IPS-18c (cell line): ENCODE results near the gene RIN1.
A peak's percentile ranks its signal among the peaks of the same experiment; 100 is the strongest.

ENCODE experiments used
- H3K4me3 ChIP-seq: 2 replicates; pipeline ENCODE4 v1.7.0; 2013; ENCODE audit warnings: low read depth, mild to moderate bottlenecking, low read length, moderate library complexity; ENCODE audit not compliant: insufficient read depth
- H3K9me3 ChIP-seq: one replicate; pipeline ENCODE4 v1.6.1; 2013; ENCODE audit warnings: mild to moderate bottlenecking, low read length, moderate library complexity; ENCODE audit not compliant: control insufficient read depth, insufficient read depth

RIN1 gene

GRCh38 chr11:66339162-66339675 is 3.0 kb upstream of the RIN1 start:
- Histone ChIP-seq H3K4me3 (no peak overlapping the region), H3K9me3 (peaks cover 2% of the 10 kb centered on the region)

GRCh38 chr11:66338276-66339161 is 2.3 kb upstream of the RIN1 start:
- Histone ChIP-seq H3K9me3 (peaks cover 2% of the 10 kb centered on the region), H3K4me3 (no peak overlapping the region)

GRCh38 chr11:66337103-66337899 is 1.1 kb upstream of the RIN1 start:
- Histone ChIP-seq H3K4me3 (no peak overlapping the region), H3K9me3 (peaks cover 5% of the 10 kb centered on the region)

GRCh38 chr11:66335531-66336233 is 552 bp downstream of the RIN1 start:
- H3K9me3 ChIP-seq = peaks cover 5% of the 10 kb centered on the region
- H3K4me3 ChIP-seq = peak overlapping the region; percentile 44

- no peak overlapping the region for H3K4me3 ChIP-seq
- H3K9me3 ChIP-seq = peaks cover 5% of the 10 kb centered on the region
Observed at GRCh38 chr11:66334605-66335442, 1.4 kb downstream of the RIN1 start.

GRCh38 chr11:66333896-66334604 is 2.2 kb downstream of the RIN1 start:
- no peak overlapping the region for H3K4me3 ChIP-seq
- H3K9me3 ChIP-seq = peaks cover 5% of the 10 kb centered on the region

GRCh38 chr11:66333220-66333877 is 2.9 kb downstream of the RIN1 start:
- no peak overlapping the region for H3K4me3 ChIP-seq
- peaks cover 5% of the 10 kb centered on the region for H3K9me3 ChIP-seq

- Histone ChIP-seq H3K9me3 (peaks cover 5% of the 10 kb centered on the region), H3K4me3 (no peak overlapping the region)
Observed at GRCh38 chr11:66332371-66333219, 3.6 kb downstream of the RIN1 start.

GRCh38 chr11:66331542-66332370 is 4.5 kb downstream of the RIN1 start:
- peaks cover 5% of the 10 kb centered on the region for H3K9me3 ChIP-seq
- H3K4me3 ChIP-seq = no peak overlapping the region

GRCh38 chr11:66330931-66331330 is 5.3 kb downstream of the RIN1 start:
- no peak overlapping the region for H3K4me3 ChIP-seq
- peaks cover 5% of the 10 kb centered on the region for H3K9me3 ChIP-seq

- Histone ChIP-seq H3K9me3 (peaks cover 3% of the 10 kb centered on the region), H3K4me3 (no peak overlapping the region)
Observed at GRCh38 chr11:66329165-66329673, 7.0 kb downstream of the RIN1 start.

- H3K9me3 ChIP-seq = peaks cover 3% of the 10 kb centered on the region
- no peak overlapping the region for H3K4me3 ChIP-seq
Observed at GRCh38 chr11:66328302-66329144, 7.7 kb downstream of the RIN1 start.

GRCh38 chr11:66328031-66328301 is 8.3 kb downstream of the RIN1 start:
- no peak overlapping the region for H3K4me3 ChIP-seq
- H3K9me3 ChIP-seq = peaks cover 1% of the 10 kb centered on the region
